H9 (cell line): Measurements from ENCODE around the gene RNF181. TPM values are rescaled to one million over a fixed set of nuclear protein-coding genes. Genes with fewer than 3 reads are reported as not detected.

Source experiments
- DNase-seq: peaks from one replicate; pipeline ENCODE4 v3.0.0-alpha.2; 2017
- H2AFZ ChIP-seq: one replicate; pipeline ENCODE4 v1.6.1; 2013; ENCODE audit warnings: mild to moderate bottlenecking, low read length, control low read depth, moderate library complexity
- H2AK5ac ChIP-seq: 2 replicates; pipeline ENCODE4 v1.6.1; 2013; ENCODE audit warnings: low read length, control low read depth, mixed read lengths; ENCODE audit not compliant: insufficient read length
- H2BK120ac ChIP-seq: one replicate; pipeline ENCODE4 v1.6.1; 2013; ENCODE audit warnings: low read depth, mild to moderate bottlenecking, low read length, control low read depth, inconsistent platforms; ENCODE audit not compliant: poor library complexity, severe bottlenecking
- H2BK12ac ChIP-seq: 2 replicates; pipeline ENCODE4 v1.6.1; 2013; ENCODE audit warnings: low read length, control low read depth, mixed read lengths, low read depth; ENCODE audit not compliant: insufficient read length
- H2BK15ac ChIP-seq: 2 replicates; pipeline ENCODE4 v1.6.1; 2013; ENCODE audit warnings: low read depth, low read length, control low read depth
- H2BK20ac ChIP-seq: one replicate; pipeline ENCODE4 v1.6.1; 2013; ENCODE audit warnings: low read depth, mild to moderate bottlenecking, low read length, control low read depth, inconsistent platforms; ENCODE audit not compliant: poor library complexity, severe bottlenecking
- H2BK5ac ChIP-seq: 2 replicates; pipeline ENCODE4 v1.6.1; 2013; ENCODE audit warnings: low read length, control low read depth, mixed read lengths; ENCODE audit not compliant: insufficient read length
- H3K14ac ChIP-seq: 2 replicates; pipeline ENCODE4 v1.6.1; 2013; ENCODE audit warnings: low read length, control low read depth; ENCODE audit not compliant: insufficient read depth
- H3K18ac ChIP-seq: 2 replicates; pipeline ENCODE4 v1.6.1; 2013; ENCODE audit warnings: low read depth, mild to moderate bottlenecking, mixed read lengths, low read length, control low read depth; ENCODE audit not compliant: insufficient read length
- H3K23ac ChIP-seq: 2 replicates; pipeline ENCODE4 v1.6.1; 2013; ENCODE audit warnings: low read length, control low read depth, mixed read lengths, low read depth; ENCODE audit not compliant: insufficient read length
- H3K23me2 ChIP-seq: 2 replicates; pipeline ENCODE4 v1.6.1; 2013; ENCODE audit warnings: low read depth, mild to moderate bottlenecking, mixed read lengths, low read length, control low read depth; ENCODE audit not compliant: insufficient read length, poor library complexity, severe bottlenecking
- H3K27ac ChIP-seq: 2 replicates; pipeline ENCODE4 v1.5.1; 2013; ENCODE audit warnings: low read length, control low read depth, mixed read lengths, low read depth; ENCODE audit not compliant: insufficient read length
- H3K27me3 ChIP-seq: 2 replicates; pipeline ENCODE4 v1.6.1; 2013; ENCODE audit warnings: low read length, control low read depth, inconsistent platforms; ENCODE audit not compliant: insufficient read depth
- H3K4ac ChIP-seq: 2 replicates; pipeline ENCODE4 v1.6.1; 2013; ENCODE audit warnings: low read depth, mild to moderate bottlenecking, control low read depth, inconsistent platforms, low read length, moderate library complexity
- H3K4me1 ChIP-seq: 2 replicates; pipeline ENCODE4 v1.6.1; 2013; ENCODE audit warnings: low read length, control low read depth, inconsistent platforms; ENCODE audit not compliant: insufficient read depth
- H3K4me2 ChIP-seq: 2 replicates; pipeline ENCODE4 v1.6.1; 2013; ENCODE audit warnings: low read length, control low read depth, mixed read lengths; ENCODE audit not compliant: insufficient read length, insufficient read depth
- H3K56ac ChIP-seq: 2 replicates; pipeline ENCODE4 v1.6.1; 2013; ENCODE audit warnings: low read depth, mild to moderate bottlenecking, mixed read lengths, low read length, control low read depth; ENCODE audit not compliant: insufficient read length
- H3K79me1 ChIP-seq: 2 replicates; pipeline ENCODE4 v1.6.1; 2013; ENCODE audit warnings: low read depth, mild to moderate bottlenecking, moderate library complexity, low read length, control low read depth, inconsistent platforms; ENCODE audit not compliant: insufficient read depth, poor library complexity, severe bottlenecking
- H3K79me2 ChIP-seq: 2 replicates; pipeline ENCODE4 v1.6.1; 2013; ENCODE audit warnings: low read length, control low read depth, inconsistent platforms; ENCODE audit not compliant: insufficient read depth
- H3K9ac ChIP-seq: 2 replicates; pipeline ENCODE4 v1.6.1; 2013; ENCODE audit warnings: low read length, control low read depth, mixed read lengths; ENCODE audit not compliant: insufficient read length; ENCODE audit errors: extremely low read depth
- H3K9me3 ChIP-seq: one replicate; pipeline ENCODE4 v1.6.1; 2013; ENCODE audit warnings: low read depth, low read length, inconsistent platforms; ENCODE audit not compliant: control insufficient read depth
- H3T11ph ChIP-seq: one replicate; pipeline ENCODE4 v1.6.1; 2013; ENCODE audit warnings: mild to moderate bottlenecking, low read length, control low read depth, inconsistent platforms
- H4K20me1 ChIP-seq: one replicate; pipeline ENCODE4 v1.6.1; 2013; ENCODE audit not compliant: control insufficient read depth, insufficient read length, insufficient read depth
- H4K5ac ChIP-seq: 2 replicates; pipeline ENCODE4 v1.6.1; 2013; ENCODE audit warnings: low read depth, mild to moderate bottlenecking, mixed read lengths, low read length, control low read depth; ENCODE audit not compliant: insufficient read length
- H4K8ac ChIP-seq: replicated peaks from 2 replicates; pipeline ENCODE4 v1.6.1; 2013; ENCODE audit warnings: low read length, control low read depth, mixed read lengths, low read depth; ENCODE audit not compliant: insufficient read length
- H4K91ac ChIP-seq: 2 replicates; pipeline ENCODE4 v1.6.1; 2013; ENCODE audit warnings: low read depth, mild to moderate bottlenecking, moderate library complexity, mixed read lengths, low read length, control low read depth; ENCODE audit not compliant: insufficient read length
- H3K27ac Mint-ChIP-seq, 3 experiments: 2 replicates in 2 of 3; 3 replicates in 1 of 3; pipeline ENCODE4 v1.8.0; 2020 to 2021; ENCODE audit warnings: mixed read lengths in 3 of 3, mild to moderate bottlenecking in 1 of 3, moderate library complexity in 1 of 3
- H3K27me3 Mint-ChIP-seq: 2 replicates; pipeline ENCODE4 v1.8.0; 2021; ENCODE audit warnings: low read depth, mild to moderate bottlenecking, moderate library complexity, mixed read lengths
- H3K36me3 Mint-ChIP-seq, 3 experiments: 2 replicates in 2 of 3; 3 replicates in 1 of 3; pipeline ENCODE4 v1.8.0; 2020 to 2021; ENCODE audit warnings: low read depth in 3 of 3, mixed read lengths in 3 of 3; ENCODE audit not compliant: insufficient read depth in 1 of 3
- H3K4me1 Mint-ChIP-seq, 2 experiments: 2 replicates each; pipeline ENCODE4 v1.8.0; 2020; ENCODE audit warnings: mixed read lengths in 2 of 2
- H3K4me3 Mint-ChIP-seq, 2 experiments: 2 replicates in 1 of 2; 3 replicates in 1 of 2; pipeline ENCODE4 v1.8.0; 2020 to 2021; ENCODE audit warnings: mild to moderate bottlenecking in 2 of 2, mixed read lengths in 2 of 2, moderate library complexity in 1 of 2
- H3K9me3 Mint-ChIP-seq, 2 experiments: 2 replicates in 1 of 2; 3 replicates in 1 of 2; pipeline ENCODE4 v1.8.0; 2020; ENCODE audit warnings: mild to moderate bottlenecking in 2 of 2, mixed read lengths in 2 of 2, moderate library complexity in 1 of 2
- CTCF ChIP-seq: fragments of 200-600 bp; sonication (generic); conservative IDR thresholded peaks from 3 replicates; pipeline ENCODE4 v1.8.0; 2021; ENCODE audit warnings: antibody characterized with exemption, mild to moderate bottlenecking
- WGBS: extraction: QIAGEN DNeasy Blood & Tissue Kit; methylation state at CpG from one replicate; pipeline ENCODE4 v1.1.7; 2013; ENCODE audit warnings: missing lambda C conversion rate, low lambda C conversion rate, mixed read lengths; ENCODE audit not compliant: insufficient read length; ENCODE audit errors: extremely low coverage; 5-methylcytosine and 5-hydroxymethylcytosine counted together
- total RNA-seq: library from RNA; stranded (reverse); gene quantifications from 2 replicates; pipeline ENCODE4 v1.2.1, GENCODE V29; 2021

The RNF181 gene
- total RNA-seq, 1 experiment from 2014 or later, result 122 TPM

GRCh38 chr2:85644909-85645308, 49.4 kb downstream of the RNF181 start:
- Mint-ChIP-seq H3K36me3 (peaks cover 56 to 95% (median 89%) of the 10 kb centered on the region in 3 experiments), H3K9me3 (no peaks in the 10 kb centered on the region), H3K27ac (no peak overlapping the region), H3K4me3 (no peak overlapping the region), H3K4me1 (no peaks in the 10 kb centered on the region), H3K27me3 (no peaks in the 10 kb centered on the region; the same call in 1 of the 2 replicates)
- H2AFZ ChIP-seq, result no peak overlapping the region
- no peak overlapping the region for H2BK12ac ChIP-seq
- no peak overlapping the region for H2AK5ac ChIP-seq
- no peak overlapping the region for H2BK20ac ChIP-seq
- H3K56ac ChIP-seq, result no peak overlapping the region
- no peak overlapping the region for H2BK120ac ChIP-seq
- H3K14ac ChIP-seq, result no peak overlapping the region
- H3K27me3 ChIP-seq, result no peaks in the 10 kb centered on the region
- no peak for DNase-seq
- H3K79me2 ChIP-seq, result no peaks in the 10 kb centered on the region
- H3K4ac ChIP-seq, result no peak overlapping the region
- H4K20me1 ChIP-seq, result no peaks in the 10 kb centered on the region
- H3K27ac ChIP-seq, result no peak overlapping the region
- WGBS, result no CpG with 5 or more reads among the region's 8 CpGs
- H4K8ac ChIP-seq, result no peak overlapping the region
- H3K4me2 ChIP-seq, result no peak overlapping the region
- no peak overlapping the region for H4K91ac ChIP-seq
- H4K5ac ChIP-seq, result no peak overlapping the region
- H3K79me1 ChIP-seq, result no peaks in the 10 kb centered on the region
- no peaks in the 10 kb centered on the region for H3K9me3 ChIP-seq
- H3T11ph ChIP-seq, result no peak overlapping the region
- TF ChIP-seq CTCF, result no peak
- no peak overlapping the region for H2BK15ac ChIP-seq
- H3K9ac ChIP-seq, result no peak overlapping the region
- H3K18ac ChIP-seq, result no peak overlapping the region
- H3K4me1 ChIP-seq, result no peaks in the 10 kb centered on the region
- H2BK5ac ChIP-seq, result no peak overlapping the region
- no peaks in the 10 kb centered on the region for H3K23me2 ChIP-seq
- no peak overlapping the region for H3K23ac ChIP-seq
